ENCODE data around the gene TACR2.

Gene TACR2

GRCh38 chr10:69419096-69419743, 2.5 kb upstream of the TACR2 start:
- no peak for DNase-seq (ENCODE audit: low spot score)

GRCh38 chr10:69418052-69418752, 1.5 kb upstream of the TACR2 start:
- DNase-seq (ENCODE audit: low spot score), result no peak

- no peak for DNase-seq (ENCODE audit: low spot score)
Observed at GRCh38 chr10:69417542-69417941, 824 bp upstream of the TACR2 start.

GRCh38 chr10:69415951-69416350, 767 bp downstream of the TACR2 start:
- no peak for DNase-seq (ENCODE audit: low spot score)

- no peak for DNase-seq (ENCODE audit: low spot score)
Observed at GRCh38 chr10:69415049-69415448, 1.7 kb downstream of the TACR2 start.

GRCh38 chr10:69414036-69415018, 2.4 kb downstream of the TACR2 start:
- DNase-seq (ENCODE audit: low spot score), result no peak

GRCh38 chr10:69413221-69413865, 3.4 kb downstream of the TACR2 start:
- DNase-seq (ENCODE audit: low spot score), result peak; percentile 24

GRCh38 chr10:69412232-69412790, 4.4 kb downstream of the TACR2 start:
- DNase-seq (ENCODE audit: low spot score), result no peak

- no peak for DNase-seq (ENCODE audit: low spot score)
Observed at GRCh38 chr10:69411476-69411875, 5.2 kb downstream of the TACR2 start.

GRCh38 chr10:69410487-69410886, 6.2 kb downstream of the TACR2 start:
- no peak for DNase-seq (ENCODE audit: low spot score)

GRCh38 chr10:69409968-69410367, 6.8 kb downstream of the TACR2 start:
- DNase-seq (ENCODE audit: low spot score), result no peak

- no peak for DNase-seq (ENCODE audit: low spot score)
Observed at GRCh38 chr10:69409176-69409495, 7.6 kb downstream of the TACR2 start.

- DNase-seq (ENCODE audit: low spot score), result peak; percentile 89
Observed at GRCh38 chr10:69408318-69409175, 8.2 kb downstream of the TACR2 start.

- peak; percentile 45 for DNase-seq (ENCODE audit: low spot score)
Observed at GRCh38 chr10:69407621-69408301, 9.0 kb downstream of the TACR2 start.

GRCh38 chr10:69406816-69407580, 9.7 kb downstream of the TACR2 start:
- no peak for DNase-seq (ENCODE audit: low spot score)

GRCh38 chr10:69406302-69406811, 10.4 kb downstream of the TACR2 start:
- no peak for DNase-seq (ENCODE audit: low spot score)

- no peak for DNase-seq (ENCODE audit: low spot score)
Observed at GRCh38 chr10:69405221-69405620, 11.5 kb downstream of the TACR2 start.

GRCh38 chr10:69404786-69405185, 11.9 kb downstream of the TACR2 start:
- no peak for DNase-seq (ENCODE audit: low spot score)

- no peak for DNase-seq (ENCODE audit: low spot score)
Observed at GRCh38 chr10:69403519-69403918, 13.2 kb downstream of the TACR2 start.

Data from CD4-positive, alpha-beta T cell treated with Interleukin-15 for 4 hours (primary cell).